Measurements from ENCODE around the gene KRT13. TPM values are rescaled to one million over a fixed set of nuclear protein-coding genes. Genes with fewer than 3 reads are reported as not detected.

KRT13 gene
- total RNA-seq, 2 donors from 2014 or later = not detected

DNA sequence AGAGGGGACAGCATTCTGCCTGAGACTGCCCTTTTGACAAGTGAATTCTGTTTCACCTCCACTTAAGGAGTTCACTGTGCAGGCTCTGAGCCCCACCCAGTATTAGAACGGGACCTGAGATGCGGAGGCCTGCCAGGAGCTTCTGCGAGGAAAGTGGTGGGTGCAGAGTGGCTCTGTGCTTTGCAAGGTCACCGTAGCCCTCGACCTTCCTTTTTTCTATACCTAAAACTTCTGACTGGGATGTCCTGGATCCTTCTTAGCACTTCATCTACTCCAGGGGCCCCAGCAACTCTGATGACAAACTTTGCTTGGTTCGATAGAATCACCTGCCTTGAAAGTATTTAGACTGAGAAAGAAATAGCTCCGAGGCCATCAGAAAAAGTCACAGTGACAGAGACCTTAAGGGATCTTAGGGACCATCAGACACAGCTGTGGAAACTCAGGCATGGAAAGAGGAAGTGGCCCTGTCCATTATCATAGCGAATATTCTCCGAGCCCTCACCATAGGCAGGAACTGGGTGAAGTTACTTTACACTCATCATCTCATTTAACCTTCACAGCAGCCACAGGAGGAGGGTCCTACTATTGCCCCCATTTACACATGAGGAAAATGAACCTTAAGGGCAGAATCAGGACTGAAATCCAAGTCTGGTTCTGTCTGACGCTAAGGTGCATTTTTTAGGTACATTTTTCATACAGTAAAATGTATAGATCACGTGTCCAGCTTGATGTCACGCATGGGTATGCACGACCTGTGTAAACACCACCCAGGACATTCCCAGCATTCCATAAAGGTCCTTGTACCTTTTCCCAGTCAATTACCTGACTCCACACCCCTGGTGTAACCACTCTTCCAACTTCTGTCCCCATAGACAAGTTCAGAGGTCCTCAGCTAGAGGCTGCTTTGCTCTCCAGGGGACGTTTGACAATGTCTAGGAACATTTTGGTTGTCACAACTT, 676 bp upstream of the KRT13 start:
- ATAC-seq = no peak
- no peak for DNase-seq
- intact Hi-C loops (cut with DNase I) = no loop called here

DNA sequence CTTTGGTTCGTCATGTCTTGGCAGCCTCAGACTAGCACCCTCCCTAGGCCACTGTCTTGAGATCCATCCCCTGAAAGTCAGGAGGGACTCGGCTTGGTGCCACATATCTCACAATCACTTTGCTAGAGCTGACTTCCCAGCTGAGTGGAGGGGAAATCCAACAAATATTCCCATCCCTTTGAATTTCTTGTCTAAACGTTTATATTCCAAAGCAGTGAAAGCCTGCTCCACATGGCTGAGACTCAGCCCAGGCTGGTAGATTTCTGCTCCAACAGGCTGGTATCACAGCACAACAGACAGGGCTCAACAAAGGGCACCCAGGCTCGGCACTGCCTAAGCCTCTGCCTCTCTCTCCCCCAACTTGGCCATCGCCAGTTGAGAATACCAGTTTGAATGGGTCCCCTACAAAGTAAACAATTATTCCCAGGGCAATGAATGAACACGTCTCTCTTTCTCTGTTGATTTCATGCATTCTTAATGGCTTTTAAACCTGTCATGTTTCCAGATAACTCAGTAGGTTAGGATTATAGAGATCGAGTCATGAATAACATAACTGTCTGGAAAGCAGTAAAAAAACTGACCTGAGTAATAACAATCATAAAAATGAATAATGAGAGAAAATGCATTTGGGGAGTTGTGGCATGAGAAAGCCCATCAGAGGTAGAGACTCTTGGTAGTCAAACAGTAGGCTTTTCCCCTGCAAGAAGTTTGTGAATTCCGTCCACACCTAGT, 1.0 kb downstream of the KRT13 start:
- ATAC-seq (no peak), DNase-seq (no peak)
- intact Hi-C loops (cut with DNase I) = no loop called here

- ATAC-seq = no peak
- intact Hi-C loops (cut with DNase I) = no loop called here
Observed at GRCh38 chr17:41503202-41503601, 2.2 kb downstream of the KRT13 start.

DNA sequence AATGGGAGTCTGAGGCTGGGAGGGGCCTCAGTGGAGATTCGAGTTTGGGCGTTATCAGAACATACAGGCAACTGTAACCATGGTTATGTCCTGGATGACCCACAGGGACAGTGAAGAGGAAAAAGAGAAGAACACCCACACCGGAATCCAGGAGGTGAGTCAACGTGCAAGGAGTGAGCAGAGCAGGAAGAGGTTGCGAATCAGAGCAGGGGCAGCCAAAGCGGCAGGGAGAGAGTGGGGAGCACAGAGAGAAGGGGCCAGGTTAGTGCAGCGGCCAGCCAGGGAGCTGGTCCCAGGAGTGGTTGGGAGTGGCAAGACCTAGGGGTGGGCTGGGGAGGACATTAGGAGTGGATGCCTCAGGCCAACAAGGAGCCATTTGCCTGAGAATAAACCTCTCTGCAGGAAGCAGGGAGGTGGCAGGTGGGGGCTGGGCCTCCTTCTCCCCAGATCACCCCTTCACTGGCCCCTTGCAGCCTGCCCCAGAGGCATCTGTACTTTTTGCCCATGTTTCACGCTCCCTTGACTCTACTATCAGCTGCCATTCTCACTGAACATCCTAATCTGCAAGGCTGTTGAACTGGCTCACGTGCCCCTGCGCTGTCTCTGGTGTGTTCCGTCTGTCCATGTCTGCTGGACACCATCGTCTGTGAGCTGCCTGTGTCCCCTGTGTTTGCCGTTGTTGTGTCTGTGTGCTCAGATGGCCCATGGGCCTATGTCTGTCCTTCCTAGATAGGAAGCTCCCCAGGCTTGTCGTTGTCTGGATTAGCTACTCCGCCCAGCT, 5.1 kb downstream of the KRT13 start:
- DNase-seq = no peak
- peak in 1 of 2 donors; percentile 51 for ATAC-seq
- intact Hi-C loops (cut with DNase I) = no loop called here

More at GRCh38 chr17:41503202-41503601, 2.2 kb downstream of the KRT13 start:
- DNase-seq = no peak

GRCh38 chr17:41499714-41500113, 5.7 kb downstream of the KRT13 start:
- DNase-seq (no peak), ATAC-seq (no peak)
- intact Hi-C loops (cut with DNase I) = no loop called here

DNA sequence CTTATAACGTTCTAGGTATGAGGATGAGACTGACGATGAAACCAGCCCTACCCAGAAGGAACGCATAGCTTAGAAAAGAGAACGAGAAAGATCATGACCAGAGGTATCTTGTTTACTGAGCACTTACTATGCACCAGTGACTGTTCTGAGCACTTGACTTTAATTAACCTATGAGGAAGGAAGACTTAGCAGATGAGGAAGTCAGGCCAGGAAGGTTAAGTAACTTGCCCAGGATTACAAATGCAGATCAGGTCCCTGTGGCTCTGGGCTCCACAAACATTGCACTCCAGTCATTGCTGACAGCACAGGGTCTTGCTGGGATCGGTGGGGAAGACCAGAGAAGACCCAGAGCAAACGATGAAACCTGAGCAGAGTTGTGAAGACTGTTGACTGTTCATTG, 7.1 kb downstream of the KRT13 start:
- ATAC-seq (peak in 1 of 2 donors; percentile 4), DNase-seq (no peak)
- intact Hi-C loops (cut with DNase I) = no loop called here

DNA sequence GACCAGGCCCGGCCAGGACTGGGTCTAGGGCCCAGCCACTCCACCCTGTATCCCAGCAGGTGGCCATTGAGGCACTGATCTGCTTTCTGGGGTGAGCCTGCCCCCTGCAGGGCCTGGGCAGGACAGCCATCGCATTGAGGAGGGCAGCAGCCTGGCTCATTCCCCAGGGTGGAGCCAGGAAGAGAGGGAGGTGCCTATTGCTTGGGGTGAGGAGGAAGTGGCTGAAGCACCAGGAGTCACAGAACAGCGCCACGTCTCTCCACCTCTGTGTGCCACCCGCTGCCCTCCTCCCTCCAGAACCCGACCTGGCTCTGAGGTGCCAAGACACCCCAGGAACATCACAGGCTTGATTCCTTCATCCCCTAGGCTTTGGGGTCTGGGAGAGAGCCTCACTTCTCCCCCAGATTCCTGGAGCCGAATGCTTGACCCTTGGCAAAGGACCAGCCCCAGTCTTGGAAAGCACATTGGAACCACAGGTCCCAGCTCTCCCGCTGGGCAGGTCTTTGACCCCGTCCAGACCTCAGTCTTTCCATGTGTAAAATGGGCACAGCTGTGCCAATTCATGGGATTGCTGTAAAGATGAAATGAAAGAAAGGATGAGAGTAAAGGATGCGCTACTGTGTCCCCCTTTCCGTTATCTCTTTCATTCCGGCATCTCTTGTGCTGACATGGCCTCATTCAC, 8.5 kb downstream of the KRT13 start:
- peak; percentile 76 for DNase-seq
- intact Hi-C loops (cut with DNase I) = no loop called here
- peak; percentile 84 to 90 for ATAC-seq

DNA sequence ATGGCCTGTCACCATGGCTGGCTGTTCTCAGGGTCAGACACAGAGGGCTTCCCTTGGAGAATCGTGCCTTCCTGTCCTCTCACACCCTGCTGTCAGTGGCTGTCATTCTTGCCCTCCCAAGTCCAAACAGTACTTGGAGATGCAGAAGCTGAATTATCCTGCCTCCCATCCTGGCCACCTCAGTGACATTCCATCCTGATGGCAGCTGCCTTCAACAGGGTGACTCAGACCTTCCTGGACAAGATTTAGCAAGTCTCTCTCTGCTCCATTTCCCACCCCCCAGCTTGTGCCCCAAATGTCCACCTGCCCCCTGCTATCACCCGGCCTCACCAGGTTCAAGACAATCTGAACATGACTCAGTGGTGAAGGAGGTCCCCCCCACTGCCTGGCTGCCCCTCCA, 10.9 kb downstream of the KRT13 start:
- DNase-seq = no peak
- peak in 1 of 2 donors; percentile 40 for ATAC-seq
- intact Hi-C loops (cut with DNase I) = no loop called here

DNA sequence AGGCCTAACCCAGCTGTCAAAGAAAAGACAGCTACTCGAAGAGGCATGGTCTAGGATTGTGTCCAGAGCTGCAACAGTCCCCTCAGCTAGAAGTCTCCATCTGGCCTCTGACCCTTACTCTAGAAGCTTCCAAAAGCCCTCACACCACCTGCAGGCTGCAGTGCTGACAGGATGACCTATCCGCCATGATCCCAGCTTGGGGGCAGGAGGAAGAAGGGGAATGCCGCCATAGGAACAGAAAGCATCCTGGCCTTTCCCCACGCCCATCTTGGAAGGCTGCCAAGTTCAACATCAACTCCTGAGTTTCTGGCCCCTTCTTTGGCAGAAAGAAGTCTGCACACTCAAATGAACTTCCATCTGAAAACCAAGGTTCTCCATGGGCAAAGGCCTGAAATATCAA, 12.6 kb downstream of the KRT13 start:
- intact Hi-C loops (cut with DNase I) = no loop called here
- ATAC-seq = no peak
- peak; percentile 41 for DNase-seq

- DNase-seq = no peak
- ATAC-seq = peak in 1 of 2 donors; percentile 41
- intact Hi-C loops (cut with DNase I) = no loop called here
Observed at GRCh38 chr17:41492351-41492750, 13.1 kb downstream of the KRT13 start.

DNA sequence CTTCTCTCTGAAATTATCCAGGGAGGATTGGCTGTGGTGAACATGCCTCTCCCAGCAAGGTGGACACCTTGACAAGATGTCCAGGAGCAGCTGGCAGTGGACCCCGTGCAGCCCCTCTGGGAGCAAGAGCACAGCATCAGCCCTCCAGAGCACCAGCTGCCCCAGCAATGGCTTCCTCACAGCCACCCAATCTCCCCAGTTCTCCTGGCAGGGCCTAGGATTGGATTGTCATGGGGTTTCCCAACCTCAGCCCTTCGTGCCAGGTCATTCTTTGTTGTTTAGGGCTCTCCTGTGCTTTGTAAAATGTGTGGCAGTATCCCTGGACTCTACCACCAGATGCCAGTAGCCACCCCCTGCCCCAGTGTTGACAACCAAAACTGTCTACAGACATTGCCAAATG, 13.9 kb downstream of the KRT13 start:
- no peak for ATAC-seq
- intact Hi-C loops (cut with DNase I) = no loop called here
- no peak for DNase-seq

DNA sequence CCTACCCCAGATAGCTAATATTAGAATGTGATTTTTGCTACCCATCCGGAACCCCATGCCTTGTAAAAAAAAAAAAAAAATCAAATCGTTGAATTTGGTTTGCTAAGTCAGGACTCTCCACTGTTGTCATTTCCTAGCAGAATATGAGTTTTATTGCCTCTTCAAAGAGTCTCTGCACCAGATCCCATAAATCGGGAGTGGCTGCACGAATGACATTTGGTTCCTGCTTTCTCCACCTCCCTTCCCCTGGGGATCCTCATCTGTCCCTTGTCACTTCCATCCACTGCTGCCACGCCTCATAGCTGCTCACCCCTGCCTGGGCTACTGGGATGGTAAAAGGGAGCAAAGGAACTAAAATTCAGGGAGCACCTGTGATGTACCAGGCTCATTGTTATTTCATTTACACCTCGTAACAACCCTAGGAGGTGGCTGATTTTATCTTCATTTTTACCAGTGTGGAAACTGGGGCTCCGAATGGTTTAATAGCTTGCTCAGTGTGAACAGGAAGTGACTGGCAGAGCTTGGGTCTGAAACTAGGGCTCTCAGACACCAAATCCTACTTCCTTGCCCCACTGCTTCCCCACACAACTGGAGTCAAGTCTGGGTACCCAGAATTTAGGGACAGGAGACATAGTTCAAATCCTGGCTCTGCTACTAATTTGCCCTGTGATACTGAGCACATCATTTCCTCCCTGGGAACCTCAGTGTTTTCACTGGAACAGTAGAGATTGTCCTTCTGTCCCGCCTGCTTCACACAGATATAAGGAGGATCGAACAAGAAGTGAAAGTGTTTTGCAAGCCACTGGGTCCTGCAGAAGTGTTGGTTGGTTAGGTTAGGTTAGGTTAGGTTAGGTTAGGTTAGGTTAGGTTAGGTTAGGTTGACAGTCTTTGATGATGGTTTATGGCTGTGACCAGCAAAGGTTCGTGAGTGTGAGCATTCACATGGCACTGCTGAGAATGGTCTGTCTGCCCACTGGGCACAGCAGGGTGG, 15.1 kb downstream of the KRT13 start:
- no peak for ATAC-seq
- no peak for DNase-seq
- intact Hi-C loops (cut with DNase I) = no loop called here

GRCh38 chr17:41489531-41489930, 15.9 kb downstream of the KRT13 start, which contains the start of gene KRT36:
KRT36 (minus strand) TSS chr17:41489910; CDS start chr17:41489864, 46 bp downstream.
- no peak for ATAC-seq
- no peak for DNase-seq
- intact Hi-C loops (cut with DNase I) = no loop called here

- DNase-seq (no peak), ATAC-seq (no peak)
- intact Hi-C loops (cut with DNase I) = no loop called here
Observed at GRCh38 chr17:41486809-41487530, 18.4 kb downstream of the KRT13 start.

GRCh38 chr17:41486316-41486715, 19.1 kb downstream of the KRT13 start:
- ATAC-seq (no peak), DNase-seq (no peak)
- intact Hi-C loops (cut with DNase I) = no loop called here

DNA sequence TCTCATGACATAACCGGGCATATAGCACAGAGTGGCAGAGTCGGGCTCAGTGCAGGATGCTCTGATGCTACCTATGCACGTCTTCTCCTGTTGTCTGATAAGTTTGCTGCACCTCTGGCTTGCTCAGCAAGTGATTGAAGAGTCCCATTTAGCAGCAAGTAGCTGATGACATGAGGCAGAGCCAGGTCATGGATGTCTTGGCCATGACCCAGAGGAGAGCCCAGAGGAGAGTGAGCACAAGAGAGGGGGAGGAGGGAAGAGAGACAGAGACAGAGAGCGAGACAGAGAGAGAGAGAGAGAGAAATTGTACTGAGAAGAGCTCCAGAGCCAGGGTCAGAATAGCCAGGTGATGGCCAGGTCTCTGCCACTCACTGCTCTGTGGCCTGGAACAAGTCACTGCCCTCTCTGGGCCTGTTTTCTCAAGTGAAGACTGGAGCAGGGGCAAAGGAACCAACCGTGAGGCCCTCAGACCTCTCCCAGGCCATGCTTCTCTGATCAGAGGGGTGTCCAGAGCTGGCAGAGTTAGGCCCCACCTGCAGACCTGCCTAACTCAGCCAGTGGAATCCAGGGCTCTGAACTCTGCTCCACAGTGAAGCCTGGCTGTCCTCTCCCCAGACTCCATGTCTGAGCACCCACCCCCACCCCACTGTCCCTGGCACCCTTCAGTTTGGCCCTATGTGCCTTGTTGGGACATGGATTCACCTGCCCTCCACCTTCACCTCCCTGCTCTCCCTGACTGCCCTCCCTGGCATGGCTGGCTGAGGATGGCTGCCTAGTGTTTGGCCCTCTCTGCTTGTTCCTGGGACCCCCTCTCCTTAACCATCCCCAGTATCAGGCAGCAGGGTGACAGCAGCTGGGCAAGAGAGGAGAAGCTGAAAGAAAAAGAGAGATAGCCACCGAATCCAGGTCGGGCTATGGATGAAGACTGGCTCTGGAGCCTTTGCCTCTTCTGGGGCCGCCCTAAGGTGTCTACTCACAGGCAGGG, 20.2 kb downstream of the KRT13 start:
- DNase-seq (no peak), ATAC-seq (no peak)
- intact Hi-C loops (cut with DNase I) = no loop called here
